ENCODE measurements around the gene IL1RAP. TPM values are rescaled to one million over a fixed set of nuclear protein-coding genes. Genes with fewer than 3 reads are reported as not detected.

The IL1RAP gene
- total RNA-seq, 2 donors from 2014 or later = 17.7 to 18.0 TPM

DNA sequence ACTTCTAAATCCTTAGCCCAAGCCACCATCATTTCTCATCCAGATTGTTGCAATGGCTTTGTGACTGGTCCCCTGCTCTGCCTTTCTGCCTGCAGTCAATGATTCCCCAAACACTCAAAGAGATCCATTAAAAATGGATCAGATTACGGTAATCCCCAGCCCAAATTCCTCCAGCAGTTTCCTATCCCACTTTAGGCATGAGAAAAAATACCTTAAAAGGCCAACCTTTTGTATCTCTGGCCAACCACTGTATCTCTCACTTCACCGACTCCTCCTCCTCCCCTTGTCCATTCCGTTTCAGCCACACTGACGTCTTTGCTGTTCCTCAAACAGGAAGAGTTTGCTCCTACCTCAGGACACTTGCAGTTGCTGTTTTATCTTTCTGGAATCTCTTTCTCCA is 20.9 kb upstream of the IL1RAP start:
- 82% methylated on average over 4 of the region's 4 CpGs for WGBS
- Histone ChIP-seq H3K4me3 (no peak overlapping the region), H3K27me3 (replicated peaks; ENCODE audit: insufficient read depth) (no peaks in the 10 kb centered on the region), H3K4me1 (replicated peaks) (no peaks in the 10 kb centered on the region), H3K36me3 (no peaks in the 10 kb centered on the region), H3K9me3 (no peaks in the 10 kb centered on the region), H3K27ac (no peak overlapping the region)
- TF ChIP-seq POLR2AphosphoS5 (IDR thresholded peaks at IDR 0.05) = no peak
- no peak for TF ChIP-seq POLR2A (IDR thresholded peaks at IDR 0.05)
- TF ChIP-seq, protein P1, sequence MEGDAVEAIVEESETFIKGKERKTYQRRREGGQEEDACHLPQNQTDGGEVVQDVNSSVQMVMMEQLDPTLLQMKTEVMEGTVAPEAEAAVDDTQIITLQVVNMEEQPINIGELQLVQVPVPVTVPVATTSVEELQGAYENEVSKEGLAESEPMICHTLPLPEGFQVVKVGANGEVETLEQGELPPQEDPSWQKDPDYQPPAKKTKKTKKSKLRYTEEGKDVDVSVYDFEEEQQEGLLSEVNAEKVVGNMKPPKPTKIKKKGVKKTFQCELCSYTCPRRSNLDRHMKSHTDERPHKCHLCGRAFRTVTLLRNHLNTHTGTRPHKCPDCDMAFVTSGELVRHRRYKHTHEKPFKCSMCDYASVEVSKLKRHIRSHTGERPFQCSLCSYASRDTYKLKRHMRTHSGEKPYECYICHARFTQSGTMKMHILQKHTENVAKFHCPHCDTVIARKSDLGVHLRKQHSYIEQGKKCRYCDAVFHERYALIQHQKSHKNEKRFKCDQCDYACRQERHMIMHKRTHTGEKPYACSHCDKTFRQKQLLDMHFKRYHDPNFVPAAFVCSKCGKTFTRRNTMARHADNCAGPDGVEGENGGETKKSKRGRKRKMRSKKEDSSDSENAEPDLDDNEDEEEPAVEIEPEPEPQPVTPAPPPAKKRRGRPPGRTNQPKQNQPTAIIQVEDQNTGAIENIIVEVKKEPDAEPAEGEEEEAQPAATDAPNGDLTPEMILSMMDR (IDR thresholded peaks at IDR 0.05) = no peak
- no peak for DNase-seq (ENCODE audit: low spot score)
- intact Hi-C loops (cut with DNase I) = no loop called here

DNA sequence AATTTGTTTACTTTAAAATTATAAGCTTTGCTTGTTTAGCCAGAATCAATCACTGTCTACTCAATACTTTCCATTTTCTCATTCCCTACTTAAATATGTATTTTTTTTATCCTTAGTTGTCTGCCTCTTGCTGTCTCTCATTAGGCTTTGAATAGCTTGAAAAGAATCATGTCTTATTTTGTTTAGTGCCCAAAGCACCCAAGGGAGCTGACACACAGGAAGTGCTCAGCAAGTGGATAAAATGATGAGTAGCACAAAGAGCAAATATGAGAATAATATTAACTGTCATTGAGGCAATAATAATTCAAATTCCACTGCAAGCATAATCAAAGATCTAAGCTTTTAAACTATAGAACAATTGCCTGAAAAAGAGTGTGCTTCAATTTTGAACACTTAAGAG is 19.0 kb upstream of the IL1RAP start:
- TF ChIP-seq, protein P1 (IDR thresholded peaks at IDR 0.05) = no peak
- DNase-seq (ENCODE audit: low spot score) = no peak
- no peaks in the 10 kb centered on the region for H3K36me3 ChIP-seq
- H3K9me3 ChIP-seq = no peaks in the 10 kb centered on the region
- H3K27me3 ChIP-seq (replicated peaks; ENCODE audit: insufficient read depth) = no peaks in the 10 kb centered on the region
- intact Hi-C loops (cut with DNase I) = no loop called here
- H3K4me3 ChIP-seq = no peak overlapping the region
- no peak overlapping the region for H3K27ac ChIP-seq
- H3K4me1 ChIP-seq (replicated peaks) = no peaks in the 10 kb centered on the region

DNA sequence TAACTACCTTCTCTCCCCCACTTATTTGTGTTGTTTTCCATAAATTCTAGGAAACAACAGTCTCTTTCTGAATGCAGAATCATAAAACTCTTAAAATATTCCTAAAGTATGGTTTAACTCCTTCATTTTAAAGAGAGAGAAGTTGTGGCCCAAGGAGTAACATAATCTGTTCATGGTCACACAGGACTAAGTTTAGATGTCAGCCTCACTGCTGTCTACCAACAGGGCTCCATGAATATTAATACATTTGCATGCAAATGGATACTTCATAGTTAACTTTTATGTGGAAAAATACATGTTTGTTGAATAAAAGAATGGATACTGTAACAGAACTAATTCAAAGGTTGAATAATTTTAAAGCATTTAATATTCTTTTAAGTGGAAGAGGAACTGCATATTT is 18.5 kb upstream of the IL1RAP start:
- intact Hi-C loops (cut with DNase I) = no loop called here
- Histone ChIP-seq H3K27me3 (replicated peaks; ENCODE audit: insufficient read depth) (no peaks in the 10 kb centered on the region), H3K27ac (no peak overlapping the region), H3K36me3 (no peaks in the 10 kb centered on the region), H3K4me1 (replicated peaks) (no peaks in the 10 kb centered on the region), H3K4me3 (no peak overlapping the region), H3K9me3 (no peaks in the 10 kb centered on the region)
- TF ChIP-seq POLR2A (IDR thresholded peaks at IDR 0.05) (no peak), POLR2AphosphoS5 (IDR thresholded peaks at IDR 0.05) (no peak)
- TF ChIP-seq, protein P1 (IDR thresholded peaks at IDR 0.05) = no peak
- DNase-seq (ENCODE audit: low spot score) = no peak

DNA sequence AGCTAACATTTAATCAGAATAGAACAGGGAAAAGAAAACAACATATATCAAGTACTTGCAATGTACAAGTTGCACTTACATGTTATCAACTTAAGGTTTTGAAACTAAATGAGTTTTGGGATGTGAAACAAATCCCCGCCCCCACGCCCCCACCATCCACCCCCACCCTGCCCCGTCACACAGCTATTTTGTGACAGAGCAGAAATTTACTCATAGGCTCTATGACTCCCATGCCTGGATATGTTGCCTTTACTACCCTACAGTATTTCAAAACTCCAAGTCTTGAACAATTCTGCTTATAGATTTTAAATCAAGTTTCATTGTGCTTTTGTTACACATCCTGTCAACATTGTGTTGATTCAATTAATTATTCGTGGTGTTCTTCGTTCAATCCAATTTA is 18.1 kb upstream of the IL1RAP start:
- 81% methylated on average over 5 of the region's 5 CpGs for WGBS

DNA sequence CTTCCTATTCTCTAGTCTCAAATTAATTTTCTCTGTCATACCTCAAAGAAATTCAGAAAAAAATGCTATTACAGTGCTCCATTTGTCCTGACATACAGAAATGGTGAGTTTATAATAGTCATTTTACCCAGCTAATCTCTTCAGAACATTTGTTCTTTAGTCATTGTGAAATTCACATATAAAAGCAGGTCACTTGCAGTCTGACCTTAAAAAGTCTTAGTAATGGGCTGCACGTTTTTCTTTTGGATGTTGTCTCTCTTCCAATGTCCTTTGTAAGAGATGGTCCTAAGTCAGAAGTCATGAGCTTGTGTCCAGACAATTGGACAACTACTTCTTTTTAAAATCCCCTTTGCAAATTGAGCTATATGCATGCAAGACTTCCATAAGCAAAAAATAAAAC is 17.0 kb upstream of the IL1RAP start:
- TF ChIP-seq, protein P1 (IDR thresholded peaks at IDR 0.05) = no peak
- TF ChIP-seq POLR2A (IDR thresholded peaks at IDR 0.05) = no peak
- no peak for TF ChIP-seq POLR2AphosphoS5 (IDR thresholded peaks at IDR 0.05)
- WGBS = 20% methylated on average over 1 of the region's 1 CpG
- intact Hi-C loops (cut with DNase I) = no loop called here
- no peak for DNase-seq (ENCODE audit: low spot score)
- H3K27ac ChIP-seq = no peak overlapping the region
- H3K4me3 ChIP-seq = no peak overlapping the region
- H3K36me3 ChIP-seq = no peaks in the 10 kb centered on the region
- no peaks in the 10 kb centered on the region for H3K9me3 ChIP-seq
- H3K27me3 ChIP-seq (replicated peaks; ENCODE audit: insufficient read depth) = no peaks in the 10 kb centered on the region
- no peaks in the 10 kb centered on the region for H3K4me1 ChIP-seq (replicated peaks)

More for the DNA sequence above, 18.1 kb upstream of the IL1RAP start:
- no peaks in the 10 kb centered on the region for H3K9me3 ChIP-seq
- H3K27ac ChIP-seq = no peak overlapping the region
- H3K36me3 ChIP-seq = no peaks in the 10 kb centered on the region
- intact Hi-C loops (cut with DNase I) = no loop called here
- TF ChIP-seq, protein P1 (IDR thresholded peaks at IDR 0.05) = no peak
- TF ChIP-seq POLR2A (IDR thresholded peaks at IDR 0.05) (no peak), POLR2AphosphoS5 (IDR thresholded peaks at IDR 0.05) (no peak)
- no peaks in the 10 kb centered on the region for H3K27me3 ChIP-seq (replicated peaks; ENCODE audit: insufficient read depth)
- H3K4me1 ChIP-seq (replicated peaks) = no peaks in the 10 kb centered on the region
- H3K4me3 ChIP-seq = no peak overlapping the region
- DNase-seq (ENCODE audit: low spot score) = no peak

Measured in prostate gland (tissue), 2 donors.